Spleen (tissue), 7 donors: ENCODE data around the gene KCNS1.
A peak's percentile ranks its signal among the peaks of the same experiment; 100 is the strongest.

Experiments used
- CTCF ChIP-seq, 11 experiments: fragments of 200-600 bp in 7 of 11; fragments of 450-650 bp in 4 of 11; sonication (generic) in 4 of 11; IDR thresholded peaks in 8 of 11; conservative IDR thresholded peaks in 3 of 11; 1 replicate in 7 of 11; 2 replicates in 4 of 11; pipeline versions ENCODE4 v1.4.0 to v1.8.0; 2016 to 2021; ENCODE audit warnings: antibody characterized with exemption in 11 of 11, inconsistent platforms in 4 of 11, mild to moderate bottlenecking in 1 of 11
- POLR2A ChIP-seq, 3 donors: fragments of 450-650 bp; IDR thresholded peaks; one replicate each; pipeline ENCODE4 v1.5.1; 2017; ENCODE audit warnings: antibody characterized with exemption in 3 of 3, mild to moderate bottlenecking in 1 of 3
- POLR2AphosphoS5 ChIP-seq, 3 donors: sonication (generic); formaldehyde crosslinking; IDR thresholded peaks; one replicate each; pipeline ENCODE4 v1.5.1; 2017; ENCODE audit warnings: antibody characterized with exemption in 3 of 3
- donor health status: DM: no; HTN: no; CAD: no; lungs with moderate emphysema.
- donor health status: DM: no; HTN: no; CAD: no.
- donor health status: DM: no; HTN: no; CAD: no.

GRCh38 chr20:45044084-45044573 lies 56.8 kb downstream of the KCNS1 start:
- TF ChIP-seq CTCF (IDR thresholded peaks at IDR 0.05 in 8 of 11, conservative IDR thresholded peaks at IDR 0.05 in 3 of 11) (peak; percentile 45 to 84 (median 77)), POLR2AphosphoS5 (IDR thresholded peaks at IDR 0.05) (no peak), POLR2A (IDR thresholded peaks at IDR 0.05) (no peak)
